AG04449 (cell line): ENCODE results near the gene RNU7-1.

ENCODE experiments used
- CTCF ChIA-PET: fragments of 350-600 bp; formaldehyde crosslinking; extraction: SDS; loops from one replicate; lab custom pipeline; 2021; ENCODE audit warnings: antibody characterized with exemption; lab: Yijun Ruan, JAX
- POLR2A ChIA-PET: fragments of 400-600, 350-600 bp; formaldehyde crosslinking; extraction: SDS; loops from one replicate; lab custom pipeline; 2020; ENCODE audit warnings: antibody characterized with exemption, inconsistent platforms; lab: Yijun Ruan, JAX
- DNase-seq: peaks from one replicate; pipeline ENCODE4 v3.0.0-alpha.2; 2010; ENCODE audit warnings: low read depth, low spot score
- H3K4me3 ChIP-seq: 2 replicates; pipeline ENCODE4 v1.5.1; 2011; ENCODE audit warnings: low read depth, mild to moderate bottlenecking, control low read depth, low read length
- CTCF ChIP-seq: IDR thresholded peaks from one replicate; pipeline ENCODE4 v1.5.1; 2011; ENCODE audit warnings: mild to moderate bottlenecking, moderate library complexity, low read length, control low read depth, inconsistent platforms; ENCODE audit not compliant: insufficient read depth; ENCODE audit errors: missing control alignments

Gene RNU7-1

GRCh38 chr12:6909421-6910145, 34.0 kb upstream of the RNU7-1 start:
- no peak overlapping the region for H3K4me3 ChIP-seq
- DNase-seq: no peak
- ChIA-PET POLR2A (interaction anchor here (0.7 kb wide), 1 partner anchor 42 kb away, joined by 3 read pairs; the partner anchor contains the start of gene TPI1), CTCF (interaction anchor here (0.7 to 2.7 kb wide), 5 partner anchors 14 to 55 kb away, joined by 3 to 8 read pairs (median 4); no protein-coding TSS in a partner anchor)
- no peak for TF ChIP-seq CTCF

GRCh38 chr12:6912164-6912935, 31.3 kb upstream of the RNU7-1 start:
- ChIA-PET POLR2A (interaction anchor here (0.9 kb wide), 1 partner anchor 13 kb away, joined by 3 read pairs; no protein-coding TSS in a partner anchor), CTCF (interaction anchor here (0.9 to 8.2 kb wide), 7 partner anchors 7 to 48 kb away, joined by 3 to 98 read pairs (median 8); partner anchors contain the start of genes LRRC23 and SPSB2)
- no peak for TF ChIP-seq CTCF
- H3K4me3 ChIP-seq: no peak overlapping the region
- no peak for DNase-seq

GRCh38 chr12:6914246-6914946, 29.2 kb upstream of the RNU7-1 start, which contains the start of gene ENO2:
TSS of gene ENO2 (plus strand) at chr12:6914580. CDS start at chr12:6915833, 1,253 bp downstream.
- DNase-seq: no peak
- CTCF ChIA-PET: interaction anchor here (0.8 to 8.2 kb wide), 5 partner anchors 11 to 43 kb away, joined by 3 to 98 read pairs (median 14); partner anchors contain the start of genes ATN1 and SPSB2
- POLR2A ChIA-PET: interaction anchor here (0.6 to 1.3 kb wide), 3 partner anchors 11 to 199 kb away, joined by 3 to 4 read pairs (median 3); no protein-coding TSS in a partner anchor
- peak within 1 kb of the TSS; percentile 69 for H3K4me3 ChIP-seq
- TF ChIP-seq CTCF: no peak

GRCh38 chr12:6914947-6915788, 28.4 kb upstream of the RNU7-1 start:
- peak overlapping the region; percentile 69 for H3K4me3 ChIP-seq
- ChIA-PET POLR2A (interaction anchor here (0.6 to 1.3 kb wide), 3 partner anchors 10 to 198 kb away, joined by 3 to 4 read pairs (median 3); no protein-coding TSS in a partner anchor), CTCF (interaction anchor here (0.8 to 8.2 kb wide), 3 partner anchors 10 to 34 kb away, joined by 3 to 98 read pairs (median 3); partner anchors contain the start of gene ATN1)
- DNase-seq: no peak
- no peak for TF ChIP-seq CTCF

- no peak for DNase-seq
- H3K4me3 ChIP-seq: peak overlapping the region; percentile 69
- no peak for TF ChIP-seq CTCF
- ChIA-PET POLR2A (interaction anchor here (0.6 kb wide), 1 partner anchor 10 kb away, joined by 3 read pairs; no protein-coding TSS in a partner anchor), CTCF (interaction anchor here (1.0 to 8.2 kb wide), 3 partner anchors 9 to 43 kb away, joined by 3 to 98 read pairs (median 16); partner anchors contain the start of gene SPSB2)
These were observed 27.8 kb upstream of the RNU7-1 start for GRCh38 chr12:6915789-6916285.
